Liver (tissue), 9 donors: Measurements from ENCODE around the gene CEMP1. TPM values are rescaled to one million over a fixed set of nuclear protein-coding genes. Genes with fewer than 3 reads are reported as not detected.
A peak's percentile ranks its signal among the peaks of the same experiment; 100 is the strongest.

ENCODE experiments used
- DNase-seq: peaks from one replicate; pipeline ENCODE4 v3.0.0-alpha.2; 2017; ENCODE audit warnings: low spot score
- H3K27ac ChIP-seq, 2 donors: one replicate each; pipeline ENCODE4 v1.7.0; 2013; ENCODE audit warnings: inconsistent platforms in 2 of 2, low read length in 2 of 2, control low read depth in 1 of 2, low read depth in 1 of 2, mild to moderate bottlenecking in 1 of 2
- H3K27me3 ChIP-seq, 4 donors: one replicate each; pipeline versions ENCODE4 v1.6.1 to v1.7.0; 2013; ENCODE audit warnings: low read length in 3 of 4, inconsistent platforms in 1 of 4, mild to moderate bottlenecking in 1 of 4, moderate library complexity in 1 of 4; ENCODE audit not compliant: control insufficient read depth in 4 of 4, insufficient read depth in 4 of 4
- H3K36me3 ChIP-seq, 4 donors: one replicate each; pipeline versions ENCODE4 v1.6.1 to v1.7.0; 2013; ENCODE audit warnings: low read length in 3 of 4, mild to moderate bottlenecking in 3 of 4, low read depth in 1 of 4, moderate library complexity in 1 of 4; ENCODE audit not compliant: control insufficient read depth in 4 of 4, insufficient read depth in 3 of 4
- H3K4me1 ChIP-seq, 4 donors: one replicate each; pipeline versions ENCODE4 v1.6.1 to v1.7.0; 2013; ENCODE audit warnings: low read length in 3 of 4, mild to moderate bottlenecking in 3 of 4, moderate library complexity in 1 of 4; ENCODE audit not compliant: control insufficient read depth in 4 of 4, insufficient read depth in 4 of 4
- H3K4me3 ChIP-seq, 3 donors: one replicate each; pipeline versions ENCODE4 v1.6.1 to v1.7.0; 2013; ENCODE audit warnings: low read length in 3 of 3, control low read depth in 1 of 3, low read depth in 1 of 3, mild to moderate bottlenecking in 1 of 3
- H3K9ac ChIP-seq, 2 donors: one replicate each; pipeline ENCODE4 v1.7.0; 2013; ENCODE audit warnings: low read length in 2 of 2, mild to moderate bottlenecking in 2 of 2, moderate library complexity in 2 of 2, control low read depth in 1 of 2, low read depth in 1 of 2
- H3K9me3 ChIP-seq, 4 donors: one replicate each; pipeline versions ENCODE4 v1.6.1 to v1.7.0; 2013; ENCODE audit warnings: low read length in 3 of 4; ENCODE audit not compliant: control insufficient read depth in 4 of 4
- CTCF ChIP-seq: fragments of 150-350 bp; IDR thresholded peaks from 2 replicates; pipeline ENCODE4 v1.5.1; 2017; ENCODE audit warnings: improper control_type of control experiment, low read depth, low read length; ENCODE audit not compliant: missing input control
- EGR1 ChIP-seq, 2 donors: IDR thresholded peaks; 2 replicates each; pipeline ENCODE4 v1.6.1; 2016 to 2018; ENCODE audit warnings: antibody characterized with exemption in 2 of 2, low read depth in 2 of 2
- FOXA1 ChIP-seq: IDR thresholded peaks from 2 replicates; pipeline ENCODE4 v1.6.1; 2016; ENCODE audit warnings: antibody characterized with exemption
- FOXA2 ChIP-seq: IDR thresholded peaks from 2 replicates; pipeline ENCODE4 v1.6.1; 2016; ENCODE audit warnings: antibody characterized with exemption
- GABPA ChIP-seq, 2 donors: IDR thresholded peaks in 1 of 2; conservative IDR thresholded peaks in 1 of 2; 2 replicates each; pipeline ENCODE4 v1.6.1; 2016; ENCODE audit warnings: antibody characterized with exemption in 2 of 2, mild to moderate bottlenecking in 1 of 2, moderate library complexity in 1 of 2
- HNF4A ChIP-seq, 2 donors: conservative IDR thresholded peaks; 2 replicates each; pipeline ENCODE4 v1.6.1; 2016; ENCODE audit warnings: antibody characterized with exemption in 2 of 2, mild to moderate bottlenecking in 2 of 2
- HNF4G ChIP-seq: IDR thresholded peaks from 2 replicates; pipeline ENCODE4 v1.6.1; 2016; ENCODE audit warnings: antibody characterized with exemption
- NR2F2 ChIP-seq: IDR thresholded peaks from 2 replicates; pipeline ENCODE4 v1.6.1; 2016; ENCODE audit warnings: antibody characterized with exemption
- RAD21 ChIP-seq, 2 donors: IDR thresholded peaks; 2 replicates each; pipeline ENCODE4 v1.6.1; 2016; ENCODE audit warnings: antibody characterized with exemption in 2 of 2, mild to moderate bottlenecking in 2 of 2
- REST ChIP-seq: IDR thresholded peaks from 2 replicates; pipeline ENCODE4 v1.6.1; 2016; ENCODE audit warnings: antibody characterized with exemption, mild to moderate bottlenecking
- RXRA ChIP-seq, 2 donors: IDR thresholded peaks; 2 replicates each; pipeline ENCODE4 v1.6.1; 2017 to 2018; ENCODE audit warnings: antibody characterized with exemption in 2 of 2, mild to moderate bottlenecking in 1 of 2
- SP1 ChIP-seq: IDR thresholded peaks from 2 replicates; pipeline ENCODE4 v1.6.1; 2018; ENCODE audit warnings: antibody characterized with exemption, mild to moderate bottlenecking
- YY1 ChIP-seq: IDR thresholded peaks from 2 replicates; pipeline ENCODE4 v1.6.1; 2016; ENCODE audit warnings: antibody characterized with exemption, mild to moderate bottlenecking
- WGBS: extraction: QIAGEN DNeasy Blood & Tissue Kit; methylation state at CpG from one replicate; pipeline ENCODE4 v1.1.7; 2013; 5-methylcytosine and 5-hydroxymethylcytosine counted together
- polyA plus RNA-seq, 2 donors: library from polyadenylated mRNA; stranded (reverse) in 1 of 2; unstranded in 1 of 2; fragments of 200-250 nt in 1 of 2; fragments of >200 nt in 1 of 2; fragmentation: Nextera tagmentation in 1 of 2; extraction: Ambion mirVana in 1 of 2; gene quantifications; one replicate each; pipeline versions ENCODE4 v1.2.1 to v1.2.3, GENCODE V29; 2013 to 2015
- total RNA-seq, 2 donors: library from RNA; depleted of rRNA; stranded (reverse); fragments of >200 nt; gene quantifications; one replicate each; pipeline ENCODE4 v1.2.3, GENCODE V29; 2014
- donor health status: healthy.
- donor health status: healthy.
- donor health status: healthy.
- donor health status: healthy.
- donor health status: healthy.

CEMP1 gene
- total and polyA plus RNA-seq, 4 donors: 0.06 to 1.6 (median 0.20) TPM

DNA sequence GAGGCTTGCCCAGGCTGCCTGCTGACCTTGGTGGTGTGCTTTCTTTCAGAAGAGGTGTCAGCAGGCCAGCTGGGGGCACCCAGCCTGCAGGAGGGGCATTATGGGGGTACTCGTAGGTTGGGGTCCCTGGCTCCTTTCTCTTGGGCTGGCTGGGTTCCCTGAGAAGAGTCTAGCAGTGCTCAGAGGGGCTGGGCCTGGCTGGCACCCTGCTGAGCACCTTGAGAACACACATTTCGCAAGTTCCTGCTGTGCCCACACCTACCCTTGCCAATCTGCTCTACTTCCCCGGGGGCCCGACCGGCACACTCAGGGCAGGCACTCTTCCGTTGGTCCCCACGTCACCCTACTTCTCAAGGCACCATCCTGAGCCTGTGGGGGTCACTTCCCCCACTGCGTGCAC lies 5.1 kb downstream of the CEMP1 start (continued):
- no peak for TF ChIP-seq REST

DNA sequence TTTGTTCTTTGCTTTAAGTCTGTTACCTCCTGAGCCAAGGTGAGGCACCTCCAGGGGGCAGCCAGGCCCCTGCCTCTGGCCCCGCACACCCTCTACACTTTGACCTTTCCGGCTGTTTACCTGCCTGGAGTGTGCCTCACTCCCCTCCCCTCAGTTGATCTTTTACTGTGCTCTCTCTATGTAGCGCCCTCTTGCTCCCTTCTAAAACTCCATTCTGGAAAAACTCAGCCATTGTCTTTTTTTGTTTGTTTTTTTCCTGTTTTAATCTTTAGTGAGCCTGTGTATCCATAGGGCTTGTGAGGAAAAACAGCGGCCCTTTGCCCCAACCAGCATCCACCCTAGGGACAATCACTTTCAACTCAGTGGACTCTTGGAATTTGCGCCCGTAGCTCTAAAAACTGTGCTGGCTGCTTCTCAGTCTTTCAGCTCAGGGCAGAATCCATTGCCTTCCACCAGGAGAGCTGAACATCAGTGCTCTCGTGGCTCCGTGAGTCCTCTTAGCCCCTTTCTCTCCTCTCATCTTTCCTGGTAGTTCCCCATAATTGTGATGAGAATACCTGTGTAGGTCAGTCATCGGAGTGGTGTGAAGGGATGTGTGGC lies 6.8 kb downstream of the CEMP1 start:
- no peak overlapping the region for H3K4me3 ChIP-seq

DNA sequence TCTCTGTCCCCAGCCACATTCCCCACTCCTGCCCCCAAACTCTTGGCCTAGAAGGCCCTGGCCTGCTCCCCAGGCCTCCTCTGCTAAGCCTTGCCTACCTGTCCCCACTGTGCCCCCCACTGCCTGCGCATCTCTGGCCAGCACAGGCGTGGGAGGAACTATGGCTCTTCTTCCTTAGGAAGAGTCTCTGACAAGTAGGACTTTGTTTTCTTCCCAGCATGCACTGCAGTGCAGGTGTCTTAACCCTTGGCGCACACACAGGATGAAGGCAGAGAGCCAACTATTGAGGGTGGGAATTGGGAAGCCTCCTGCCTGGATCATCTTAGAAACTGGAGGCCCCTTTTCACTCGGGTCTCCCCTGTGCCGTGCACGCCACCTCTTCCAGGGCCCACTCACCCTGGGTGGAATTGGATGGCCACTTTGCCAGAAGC lies 7.4 kb downstream of the CEMP1 start:
- Histone ChIP-seq H3K36me3 (peaks cover 0 to 4% (median 2%) of the 10 kb centered on the region in 4 donors), H3K9me3 (no peaks in the 10 kb centered on the region), H3K4me1 (peaks cover 22 to 62% (median 52%) of the 10 kb centered on the region in 4 donors), H3K27ac (peak overlapping the region; percentile 20 to 76), H3K4me3 (no peak overlapping the region), H3K27me3 (no peaks in the 10 kb centered on the region), H3K9ac (no peak overlapping the region)
- no peak for DNase-seq
- TF ChIP-seq GABPA (IDR thresholded peaks at IDR 0.05 in 1 of 2, conservative IDR thresholded peaks at IDR 0.05 in 1 of 2) (no peak), HNF4A (conservative IDR thresholded peaks at IDR 0.05) (peak in 1 of 2 donors; percentile 43)
- WGBS: 60% methylated on average over 6 of the region's 6 CpGs

More for the DNA sequence above, 6.8 kb downstream of the CEMP1 start:
- Histone ChIP-seq H3K4me1 (peaks cover 16 to 57% (median 48%) of the 10 kb centered on the region in 4 donors), H3K9ac (no peak overlapping the region), H3K36me3 (peaks cover 0 to 8% (median 1%) of the 10 kb centered on the region in 4 donors), H3K27me3 (no peaks in the 10 kb centered on the region), H3K27ac (peak overlapping the region; percentile 57 to 76), H3K9me3 (no peaks in the 10 kb centered on the region)
- TF ChIP-seq SP1: peak; percentile 47
- TF ChIP-seq NR2F2: peak; percentile 50
- TF ChIP-seq EGR1 (IDR thresholded peaks at IDR 0.05; ENCODE audit: low read depth in 2 of 2): no peak
- no peak for TF ChIP-seq FOXA1
- peak in 1 of 2 donors; percentile 35 for TF ChIP-seq RAD21 (IDR thresholded peaks at IDR 0.05)
- TF ChIP-seq HNF4A (conservative IDR thresholded peaks at IDR 0.05): peak; percentile 65 to 77
- peak; percentile 78 to 88 for TF ChIP-seq RXRA (IDR thresholded peaks at IDR 0.05)
- TF ChIP-seq FOXA2: peak; percentile 60
- TF ChIP-seq HNF4G: peak; percentile 44
- TF ChIP-seq YY1: peak; percentile 41
- no peak for TF ChIP-seq GABPA (IDR thresholded peaks at IDR 0.05 in 1 of 2, conservative IDR thresholded peaks at IDR 0.05 in 1 of 2)
- no peak for TF ChIP-seq CTCF
- WGBS: 43% methylated on average over 9 of the region's 9 CpGs
- peak; percentile 45 for DNase-seq
